ENCODE measurements around the gene GPX4. TPM values are rescaled to one million over a fixed set of nuclear protein-coding genes. Genes with fewer than 3 reads are reported as not detected.

Gene GPX4
- total RNA-seq, 6 donors from 2014 or later = 370 to 717 (median 484) TPM

- H3K27me3 ChIP-seq = peaks cover 0 to 9% (median 0%) of the 10 kb centered on the region in 4 donors
- H3K36me3 ChIP-seq = peaks cover 0 to 25% (median 14%) of the 10 kb centered on the region in 4 donors
- H3K9me3 ChIP-seq = no peaks in the 10 kb centered on the region
- no peak overlapping the region for H3K4me3 ChIP-seq
- ATAC-seq (ENCODE audit: low FRiP score in 2 of 2) (no peak), DNase-seq (peak in 1 of 2 donors; percentile 87)
- WGBS, 2 donors = 55 to 59% methylated on average over 33 to 83 of the region's 99 CpGs
- peaks cover 69 to 99% (median 71%) of the 10 kb centered on the region in 4 donors for H3K4me1 ChIP-seq
- peak overlapping the region in 2 of 4 donors; percentile 21 to 91 for H3K27ac ChIP-seq
- TF ChIP-seq CTCF (IDR thresholded peaks at IDR 0.05) (no peak), EP300 (IDR thresholded peaks at IDR 0.05) (no peak), POLR2AphosphoS5 (IDR thresholded peaks at IDR 0.05) (no peak)
Measured at GRCh38 chr19:1070931-1071791, 32.6 kb upstream of the GPX4 start.

GRCh38 chr19:1072371-1073015 lies 31.3 kb upstream of the GPX4 start:
- no peak for ATAC-seq (ENCODE audit: low FRiP score in 2 of 2)
- H3K4me1 ChIP-seq = peaks cover 67 to 98% (median 71%) of the 10 kb centered on the region in 4 donors

GRCh38 chr19:1073063-1073955 lies 30.5 kb upstream of the GPX4 start:
- Histone ChIP-seq H3K4me3 (peak overlapping the region in 1 of 4 donors; percentile 41), H3K27me3 (peaks cover 0 to 6% (median 0%) of the 10 kb centered on the region in 4 donors), H3K9me3 (no peaks in the 10 kb centered on the region), H3K36me3 (peaks cover 0 to 30% (median 16%) of the 10 kb centered on the region in 4 donors), H3K27ac (peak overlapping the region in 2 of 4 donors; percentile 74 to 80), H3K4me1 (peaks cover 62 to 94% (median 70%) of the 10 kb centered on the region in 4 donors)
- no peak for TF ChIP-seq POLR2A (IDR thresholded peaks at IDR 0.05)
- no peak for TF ChIP-seq EP300 (IDR thresholded peaks at IDR 0.05)
- TF ChIP-seq CTCF (IDR thresholded peaks at IDR 0.05) = no peak
- TF ChIP-seq POLR2AphosphoS5 (IDR thresholded peaks at IDR 0.05) = no peak
- DNase-seq (peak in 1 of 2 donors; percentile 80), ATAC-seq (ENCODE audit: low FRiP score in 2 of 2) (no peak)
- whole genome bisulfite sequencing, 2 donors = 74 to 97% methylated on average over 2 to 30 of the region's 30 CpGs

More at GRCh38 chr19:1072371-1073015, 31.3 kb upstream of the GPX4 start:
- Histone ChIP-seq H3K4me3 (no peak overlapping the region), H3K27ac (peak overlapping the region in 1 of 4 donors; percentile 40), H3K27me3 (peaks cover 0 to 6% (median 0%) of the 10 kb centered on the region in 4 donors), H3K36me3 (peaks cover 0 to 25% (median 14%) of the 10 kb centered on the region in 4 donors), H3K9me3 (no peaks in the 10 kb centered on the region)
- TF ChIP-seq POLR2A (IDR thresholded peaks at IDR 0.05) (no peak), CTCF (IDR thresholded peaks at IDR 0.05) (no peak), EP300 (IDR thresholded peaks at IDR 0.05) (no peak), POLR2AphosphoS5 (IDR thresholded peaks at IDR 0.05) (no peak)
- WGBS, 2 donors = 85 to 93% methylated on average over 11 of the region's 11 CpGs
- no peak for DNase-seq

- TF ChIP-seq CTCF (IDR thresholded peaks at IDR 0.05) (no peak), POLR2AphosphoS5 (IDR thresholded peaks at IDR 0.05) (no peak), EP300 (IDR thresholded peaks at IDR 0.05) (no peak), POLR2A (IDR thresholded peaks at IDR 0.05) (no peak)
- H3K4me1 ChIP-seq = peaks cover 55 to 87% (median 62%) of the 10 kb centered on the region in 4 donors
- WGBS, 2 donors = 67 to 82% methylated on average over 17 to 25 of the region's 28 CpGs
- peak overlapping the region in 3 of 4 donors; percentile 26 to 41 (median 39) for H3K4me3 ChIP-seq
- ATAC-seq (ENCODE audit: low FRiP score in 2 of 2) (no peak), DNase-seq (no peak)
- peaks cover 0 to 6% (median 0%) of the 10 kb centered on the region in 4 donors for H3K27me3 ChIP-seq
- H3K36me3 ChIP-seq = peaks cover 0 to 36% (median 20%) of the 10 kb centered on the region in 4 donors
- H3K27ac ChIP-seq = peak overlapping the region; percentile 40 to 80 (median 62)
- H3K9me3 ChIP-seq = no peaks in the 10 kb centered on the region
Measured at GRCh38 chr19:1073956-1074517, 29.8 kb upstream of the GPX4 start.
